Lower leg skin (tissue), 3 donors: Measurements from ENCODE around the gene DOCK1.

Experiments
- POLR2A ChIP-seq, 2 donors: fragments of 450-650 bp; IDR thresholded peaks; one replicate each; pipeline ENCODE4 v1.6.1; 2016 to 2017; ENCODE audit warnings: antibody characterized with exemption in 2 of 2, mild to moderate bottlenecking in 1 of 2, moderate library complexity in 1 of 2
- TF ChIP-seq, protein P1 (sequence below), 3 donors: fragments of 450-650 bp; IDR thresholded peaks; one replicate each; pipeline ENCODE4 v1.5.1; 2016; ENCODE audit warnings: antibody characterized with exemption in 3 of 3, mild to moderate bottlenecking in 3 of 3, moderate library complexity in 2 of 3

DNA sequence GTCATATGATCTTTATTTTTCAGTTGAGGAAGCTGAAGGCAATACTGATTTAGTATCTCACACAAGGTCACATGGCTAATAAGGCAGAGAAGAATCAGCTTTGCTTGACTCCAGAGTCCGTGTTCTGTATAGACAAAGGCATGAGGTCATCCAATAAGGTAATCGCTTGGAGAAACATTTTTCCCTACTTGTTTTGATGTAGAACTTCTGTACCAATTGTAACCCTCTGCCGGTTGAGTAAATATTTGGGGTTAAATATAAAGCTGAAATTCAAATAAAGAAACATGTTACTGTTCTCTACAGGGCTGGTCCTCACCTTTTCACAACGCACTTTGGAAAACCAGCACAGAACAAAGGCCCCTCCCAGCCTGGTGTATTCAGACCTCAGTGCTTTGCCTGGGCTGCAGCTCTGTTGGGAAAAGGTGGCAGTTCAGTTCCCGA is 374.1 kb downstream of the DOCK1 start:
- TF ChIP-seq, protein P1, sequence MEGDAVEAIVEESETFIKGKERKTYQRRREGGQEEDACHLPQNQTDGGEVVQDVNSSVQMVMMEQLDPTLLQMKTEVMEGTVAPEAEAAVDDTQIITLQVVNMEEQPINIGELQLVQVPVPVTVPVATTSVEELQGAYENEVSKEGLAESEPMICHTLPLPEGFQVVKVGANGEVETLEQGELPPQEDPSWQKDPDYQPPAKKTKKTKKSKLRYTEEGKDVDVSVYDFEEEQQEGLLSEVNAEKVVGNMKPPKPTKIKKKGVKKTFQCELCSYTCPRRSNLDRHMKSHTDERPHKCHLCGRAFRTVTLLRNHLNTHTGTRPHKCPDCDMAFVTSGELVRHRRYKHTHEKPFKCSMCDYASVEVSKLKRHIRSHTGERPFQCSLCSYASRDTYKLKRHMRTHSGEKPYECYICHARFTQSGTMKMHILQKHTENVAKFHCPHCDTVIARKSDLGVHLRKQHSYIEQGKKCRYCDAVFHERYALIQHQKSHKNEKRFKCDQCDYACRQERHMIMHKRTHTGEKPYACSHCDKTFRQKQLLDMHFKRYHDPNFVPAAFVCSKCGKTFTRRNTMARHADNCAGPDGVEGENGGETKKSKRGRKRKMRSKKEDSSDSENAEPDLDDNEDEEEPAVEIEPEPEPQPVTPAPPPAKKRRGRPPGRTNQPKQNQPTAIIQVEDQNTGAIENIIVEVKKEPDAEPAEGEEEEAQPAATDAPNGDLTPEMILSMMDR (IDR thresholded peaks at IDR 0.05) = no peak
- TF ChIP-seq POLR2A (IDR thresholded peaks at IDR 0.05) = no peak
